Measurements from ENCODE around the gene PDXP.
"Not testable (repeated sequence)": the region's sequence is repeated elsewhere in the genome, so short reads cannot be mapped to it uniquely, and the experiment has no call there.

Gene PDXP

GRCh38 chr22:37650463-37651136 is 7.9 kb upstream of the PDXP start:
- DNase-seq: no peak

GRCh38 chr22:37654563-37655251 is 3.8 kb upstream of the PDXP start:
- no peak for DNase-seq

GRCh38 chr22:37655252-37655563 is 3.3 kb upstream of the PDXP start:
- no peak for DNase-seq

DNA sequence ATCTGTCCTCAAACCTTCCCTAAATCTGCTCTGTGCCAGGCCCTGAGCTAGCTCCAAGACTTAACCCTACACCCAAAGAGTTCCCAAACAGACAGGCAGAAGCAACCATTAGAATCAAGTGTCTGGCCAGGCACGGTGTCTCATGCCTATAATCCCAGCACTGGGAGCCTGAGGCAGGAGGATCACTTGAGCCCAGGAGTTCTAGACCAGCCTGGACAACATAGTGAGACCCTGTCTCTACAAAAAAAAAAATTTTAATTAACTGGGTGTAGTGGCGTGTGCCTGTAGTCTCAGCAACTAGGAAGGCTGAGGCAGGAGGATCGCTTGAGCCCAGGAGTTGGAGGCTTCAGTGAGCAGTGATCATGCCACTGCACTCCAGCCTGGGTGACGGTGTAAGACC is 1.9 kb upstream of the PDXP start:
- DNase-seq: not testable (repeated sequence)

DNA sequence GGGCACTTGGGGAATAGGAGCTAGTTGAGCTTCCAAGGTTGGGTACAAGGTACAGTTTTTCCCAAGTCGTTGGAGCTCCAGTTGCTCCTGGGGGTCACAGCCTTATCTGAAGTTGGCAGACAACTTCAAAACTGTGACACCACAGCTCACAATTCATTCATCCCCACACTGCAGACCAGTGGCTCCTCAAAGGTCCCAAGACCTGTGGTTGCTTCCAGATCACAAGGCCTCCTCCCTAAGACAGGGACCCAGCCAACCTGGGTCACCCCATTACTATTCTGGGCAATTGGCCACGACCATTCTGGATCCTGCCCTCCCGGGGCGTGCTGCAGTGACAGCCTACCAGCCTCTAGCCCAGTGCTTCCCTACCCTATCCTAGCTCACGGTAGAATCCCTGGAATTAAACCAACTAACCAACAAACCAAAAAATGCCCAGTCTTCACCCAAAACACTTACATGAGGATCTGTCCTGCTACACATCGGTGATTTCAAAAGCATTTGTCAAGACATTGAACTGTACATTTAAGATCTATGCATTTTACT is 862 bp upstream of the PDXP start:
- DNase-seq: no peak

DNA sequence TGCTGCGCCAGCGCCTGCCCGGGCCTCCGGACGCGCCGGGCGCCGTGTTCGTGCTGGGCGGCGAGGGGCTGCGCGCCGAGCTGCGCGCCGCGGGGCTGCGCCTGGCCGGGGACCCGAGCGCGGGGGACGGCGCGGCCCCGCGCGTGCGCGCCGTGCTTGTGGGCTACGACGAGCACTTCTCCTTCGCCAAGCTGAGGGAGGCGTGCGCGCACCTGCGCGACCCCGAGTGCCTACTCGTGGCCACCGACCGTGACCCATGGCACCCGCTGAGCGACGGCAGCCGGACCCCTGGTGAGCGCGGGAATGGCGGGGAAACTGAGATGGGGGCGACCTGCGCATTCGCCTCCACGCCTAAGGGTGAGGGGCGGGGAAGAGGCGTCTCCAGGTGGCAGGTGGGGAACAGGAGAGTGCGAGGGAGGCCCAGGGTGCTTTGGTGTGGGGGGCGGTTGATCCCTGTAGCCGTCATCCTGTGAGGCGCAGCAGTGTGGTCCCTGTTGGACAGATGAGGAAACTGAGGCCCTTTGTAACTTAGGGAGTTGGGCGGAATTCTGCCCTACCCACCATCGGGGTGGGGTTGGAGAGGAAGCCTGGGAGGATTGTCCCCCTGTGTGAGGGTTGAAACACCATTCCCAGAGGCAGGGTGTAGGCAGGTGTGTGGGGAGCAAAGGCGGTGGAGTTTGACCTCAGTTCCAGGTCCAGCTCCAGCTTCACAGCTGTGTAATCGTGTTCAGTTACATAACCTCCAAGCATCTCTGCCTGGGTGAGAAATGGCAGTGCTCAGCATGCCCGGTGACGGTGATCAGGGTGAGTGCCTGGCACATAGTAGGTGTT is 758 bp downstream of the PDXP start:
- no peak for DNase-seq

GRCh38 chr22:37659897-37660708 is 1.6 kb downstream of the PDXP start:
- DNase-seq: no peak

- no peak for DNase-seq
These were observed 2.2 kb downstream of the PDXP start for GRCh38 chr22:37660709-37661045.

- no peak for DNase-seq
These were observed 2.8 kb downstream of the PDXP start for GRCh38 chr22:37661160-37661924.

- DNase-seq: no peak
These were observed 3.5 kb downstream of the PDXP start for GRCh38 chr22:37662039-37662438.

GRCh38 chr22:37663521-37664140 is 5.1 kb downstream of the PDXP start:
- DNase-seq: no peak

GRCh38 chr22:37664249-37665101 is 6.0 kb downstream of the PDXP start:
- DNase-seq: no peak

DNA sequence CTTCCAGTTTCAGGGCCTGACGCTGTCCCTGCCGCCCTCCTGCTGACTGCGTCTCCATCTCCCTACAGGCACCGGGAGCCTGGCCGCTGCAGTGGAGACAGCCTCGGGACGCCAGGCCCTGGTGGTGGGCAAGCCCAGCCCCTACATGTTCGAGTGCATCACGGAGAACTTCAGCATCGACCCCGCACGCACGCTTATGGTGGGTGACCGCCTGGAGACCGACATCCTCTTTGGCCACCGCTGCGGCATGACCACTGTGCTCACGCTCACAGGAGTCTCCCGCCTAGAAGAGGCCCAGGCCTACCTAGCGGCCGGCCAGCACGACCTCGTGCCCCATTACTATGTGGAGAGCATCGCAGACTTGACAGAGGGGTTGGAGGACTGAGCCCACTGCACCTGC is 7.0 kb downstream of the PDXP start:
- DNase-seq: no peak

GRCh38 chr22:37669586-37669985 is 11.1 kb downstream of the PDXP start:
- no peak for DNase-seq

DNA sequence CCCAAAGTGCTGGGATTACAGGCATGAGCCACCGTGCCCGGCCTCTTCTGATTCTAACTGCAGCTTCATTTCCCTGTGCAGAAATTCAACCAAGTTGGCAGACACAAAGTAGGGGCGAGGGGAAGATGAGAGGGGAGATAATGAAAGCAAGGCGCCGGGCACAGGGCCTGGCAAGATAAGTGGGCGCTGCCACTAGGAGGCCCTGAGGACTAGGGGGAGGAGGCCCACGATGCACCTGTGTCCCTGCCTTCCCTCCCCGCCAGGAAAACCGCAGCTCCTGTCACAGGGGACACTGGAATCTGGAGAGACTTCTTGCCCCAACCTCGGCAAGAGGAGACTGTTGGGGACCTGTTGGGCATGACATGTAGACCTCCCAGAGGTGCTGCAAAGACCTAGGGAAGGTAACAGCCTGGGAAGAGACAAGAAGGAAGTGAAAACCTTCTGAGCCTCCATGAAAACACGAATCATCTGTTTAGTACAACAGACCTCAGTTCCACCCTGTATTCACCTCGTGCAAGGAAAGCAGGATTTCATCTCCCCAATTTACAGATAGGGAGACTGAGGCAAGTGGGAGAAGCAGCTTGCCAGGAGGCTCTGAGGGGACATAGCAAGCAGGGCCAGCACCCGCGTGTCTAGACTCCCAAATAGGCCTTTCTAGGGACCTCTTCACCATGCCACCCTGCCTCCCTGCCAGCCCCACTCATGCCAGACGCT is 13.8 kb downstream of the PDXP start:
- DNase-seq: no peak

DNA sequence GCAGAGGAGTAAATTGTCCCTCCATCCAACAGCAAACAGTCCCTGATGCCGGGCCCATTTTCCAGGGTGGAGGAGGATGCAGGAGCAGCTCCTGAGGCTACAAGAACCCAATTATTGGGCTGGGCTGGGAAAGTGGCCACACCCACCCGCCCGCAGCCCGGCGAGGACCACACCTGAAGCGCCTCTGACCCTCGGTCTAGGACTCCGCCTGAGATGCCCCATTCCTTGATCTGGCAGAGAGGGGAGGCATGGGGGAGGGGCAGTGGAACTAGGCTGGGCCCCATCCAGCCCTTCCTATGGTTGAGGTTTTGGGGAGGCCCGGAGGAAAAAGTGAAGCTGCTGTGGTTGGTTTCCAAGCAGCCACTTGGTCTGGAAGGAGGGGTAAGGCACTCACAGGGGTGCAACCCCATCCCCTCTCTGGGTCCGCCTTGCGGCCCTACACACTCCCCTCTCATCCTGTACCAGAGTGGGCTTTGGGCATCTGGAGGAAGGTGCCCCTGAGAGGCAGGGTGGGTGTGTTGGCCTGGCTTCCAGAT is 14.5 kb downstream of the PDXP start:
- no peak for DNase-seq

DNA sequence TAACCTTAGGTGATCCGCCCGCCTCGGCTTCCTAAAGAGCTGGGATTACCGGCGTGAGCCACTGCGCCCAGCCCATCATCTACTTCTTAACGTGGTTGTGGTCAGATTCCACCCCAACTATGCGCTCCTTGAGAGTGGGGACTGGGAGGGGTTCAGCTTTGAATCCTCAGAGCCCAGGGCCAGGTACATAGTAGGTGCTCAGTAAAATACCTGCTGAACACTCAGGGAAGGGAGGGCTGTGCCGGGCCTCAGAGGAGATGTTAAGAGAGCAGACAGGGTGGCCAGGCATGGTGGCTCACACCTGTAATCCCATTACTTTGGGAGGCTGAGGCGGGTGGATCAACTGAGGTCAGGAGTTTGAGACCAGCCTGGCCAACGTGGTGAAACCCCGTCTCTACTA is 15.7 kb downstream of the PDXP start:
- DNase-seq: no peak

DNA sequence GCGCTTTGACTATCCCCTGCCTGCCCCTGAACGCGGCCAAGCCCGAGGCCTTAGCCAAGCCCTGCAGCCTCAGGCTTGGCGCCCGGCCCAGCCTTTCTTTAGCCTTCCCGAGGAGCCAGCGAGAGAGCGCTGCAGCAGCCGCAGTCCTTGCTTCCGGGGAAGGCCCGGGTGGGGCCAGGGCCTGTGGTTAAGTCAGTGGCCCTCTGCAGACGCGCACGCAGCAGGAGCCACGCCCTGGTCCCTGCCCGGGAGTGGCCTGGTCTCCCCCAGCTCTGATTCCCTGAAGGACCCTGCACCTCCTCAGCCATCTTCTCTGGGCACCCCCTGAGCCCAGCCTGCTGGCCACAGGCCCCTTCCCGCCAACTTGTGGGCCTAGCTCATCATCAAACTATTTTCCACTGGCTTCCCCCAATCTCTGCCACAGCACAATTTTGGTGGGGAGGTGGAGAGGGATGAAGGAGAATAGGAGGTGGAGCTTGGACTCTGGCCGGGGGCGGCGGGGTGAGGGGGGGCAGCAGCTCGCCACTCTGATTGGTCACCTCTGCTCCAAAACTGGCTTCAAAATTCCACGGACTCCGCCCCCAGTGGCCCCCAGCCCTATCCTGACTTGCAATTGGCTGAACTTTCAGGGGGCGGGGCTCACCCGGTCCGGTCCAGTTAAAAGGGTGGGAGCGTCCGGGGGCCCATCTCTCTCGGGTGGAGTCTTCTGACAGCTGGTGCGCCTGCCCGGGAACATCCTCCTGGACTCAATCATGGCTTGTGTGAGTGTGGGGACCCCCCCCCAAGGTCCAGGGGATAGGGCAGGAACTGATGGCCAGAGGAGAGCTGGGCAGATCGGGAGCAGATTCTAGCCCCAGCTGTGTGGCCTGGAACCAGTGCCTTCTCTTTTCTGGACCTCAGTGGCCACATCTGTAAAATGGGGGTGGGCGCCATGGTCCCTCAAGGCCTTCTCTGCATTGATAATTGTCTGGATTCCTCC is 16.7 kb downstream of the PDXP start, which contains the start of gene LGALS1:
Gene LGALS1 (plus strand): TSS at position 686 of the 979 bp plus-strand sequence. CDS start 67 bp downstream, at position 753.
- peak; percentile 31 to 45 for DNase-seq

All from activated CD4-positive, alpha-beta T cell treated with anti-CD3 and anti-CD28 coated beads for 4 hours (primary cell).